Ovary (tissue), 3 donors: ENCODE results near the gene FLNC.

Experiments used
- EP300 ChIP-seq: sonication (generic); formaldehyde crosslinking; IDR thresholded peaks from one replicate; pipeline ENCODE4 v1.6.1; 2017; ENCODE audit warnings: antibody characterized with exemption
- TF ChIP-seq, protein P1 (sequence below), 3 donors: fragments of 450-650 bp in 2 of 3; fragments of 200-600 bp in 1 of 3; IDR thresholded peaks; one replicate each; pipeline versions ENCODE4 v1.5.1 to v1.8.0; 2016 to 2022; ENCODE audit warnings: antibody characterized with exemption in 3 of 3, mild to moderate bottlenecking in 1 of 3
- donor health status: DM: no; HTN: no; CAD: no.

DNA sequence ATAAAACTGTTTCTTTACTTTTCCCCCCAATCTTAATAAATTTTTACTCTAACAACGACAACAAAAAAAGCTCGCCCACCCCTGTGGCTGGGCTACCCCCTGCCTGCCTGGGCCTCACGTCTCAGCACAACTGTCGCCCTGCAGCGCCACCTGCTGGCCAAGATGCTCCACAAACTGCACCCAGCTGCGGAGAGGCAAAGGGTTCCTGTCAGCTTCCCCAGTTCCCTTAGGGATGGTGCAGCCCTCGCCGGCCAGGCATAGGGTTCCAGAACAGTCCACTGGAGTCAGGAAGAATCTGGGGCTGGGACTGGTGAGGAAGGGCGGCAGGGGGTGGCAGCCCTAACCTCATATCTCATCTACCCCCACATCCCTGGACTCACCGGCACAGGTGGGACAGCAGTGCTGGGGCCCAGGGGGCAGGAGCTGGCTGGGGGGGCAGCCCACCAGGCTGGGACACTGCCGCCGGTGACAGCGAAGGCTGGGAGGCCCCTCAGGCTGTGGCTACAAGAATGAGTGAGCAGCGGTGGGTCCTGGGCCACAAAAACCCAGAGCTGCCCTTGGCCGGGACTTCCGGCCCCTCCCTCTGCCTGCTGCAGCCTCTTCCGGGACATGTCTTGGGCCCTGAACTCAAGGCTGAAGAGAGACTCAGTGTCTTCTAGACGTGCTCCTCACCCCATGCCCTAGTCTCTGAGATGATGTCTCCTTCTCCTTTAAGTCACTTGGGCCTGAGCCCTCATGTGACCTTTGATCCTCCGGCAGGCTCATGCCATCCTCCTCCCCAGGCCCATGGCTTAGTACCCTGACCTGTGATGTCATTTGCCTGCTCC, 53.6 kb downstream of the FLNC start:
- TF ChIP-seq, protein P1, sequence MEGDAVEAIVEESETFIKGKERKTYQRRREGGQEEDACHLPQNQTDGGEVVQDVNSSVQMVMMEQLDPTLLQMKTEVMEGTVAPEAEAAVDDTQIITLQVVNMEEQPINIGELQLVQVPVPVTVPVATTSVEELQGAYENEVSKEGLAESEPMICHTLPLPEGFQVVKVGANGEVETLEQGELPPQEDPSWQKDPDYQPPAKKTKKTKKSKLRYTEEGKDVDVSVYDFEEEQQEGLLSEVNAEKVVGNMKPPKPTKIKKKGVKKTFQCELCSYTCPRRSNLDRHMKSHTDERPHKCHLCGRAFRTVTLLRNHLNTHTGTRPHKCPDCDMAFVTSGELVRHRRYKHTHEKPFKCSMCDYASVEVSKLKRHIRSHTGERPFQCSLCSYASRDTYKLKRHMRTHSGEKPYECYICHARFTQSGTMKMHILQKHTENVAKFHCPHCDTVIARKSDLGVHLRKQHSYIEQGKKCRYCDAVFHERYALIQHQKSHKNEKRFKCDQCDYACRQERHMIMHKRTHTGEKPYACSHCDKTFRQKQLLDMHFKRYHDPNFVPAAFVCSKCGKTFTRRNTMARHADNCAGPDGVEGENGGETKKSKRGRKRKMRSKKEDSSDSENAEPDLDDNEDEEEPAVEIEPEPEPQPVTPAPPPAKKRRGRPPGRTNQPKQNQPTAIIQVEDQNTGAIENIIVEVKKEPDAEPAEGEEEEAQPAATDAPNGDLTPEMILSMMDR (IDR thresholded peaks at IDR 0.05), result peak; percentile 83 to 88 (median 83)
- no peak for TF ChIP-seq EP300
